Spleen (tissue), 11 donors: ENCODE results near the gene PFKL. TPM values are rescaled to one million over a fixed set of nuclear protein-coding genes. Genes with fewer than 3 reads are reported as not detected.

Experiments used
- DNase-seq: peaks from one replicate; pipeline ENCODE4 v3.0.0-alpha.2; 2020
- H3K27ac ChIP-seq, 8 donors: fragments of 200-600 bp; sonication (generic) in 7 of 8; 1 replicate in 4 of 8; 2 replicates in 4 of 8; pipeline versions ENCODE4 v1.5.0 to v1.8.0; 2016 to 2021; ENCODE audit warnings: inconsistent platforms in 4 of 8, mild to moderate bottlenecking in 4 of 8, moderate library complexity in 1 of 8
- H3K27me3 ChIP-seq, 7 donors: fragments of 200-600 bp; sonication (generic) in 6 of 7; replicated peaks in 1 of 7; 1 replicate in 4 of 7; 2 replicates in 3 of 7; pipeline versions ENCODE4 v1.5.0 to v1.8.0; 2016 to 2021; ENCODE audit warnings: inconsistent platforms in 3 of 7, mild to moderate bottlenecking in 1 of 7
- H3K36me3 ChIP-seq, 6 donors: fragments of 200-600 bp; sonication (generic) in 5 of 6; 1 replicate in 4 of 6; 2 replicates in 2 of 6; pipeline versions ENCODE4 v1.5.0 to v1.8.0; 2016 to 2021; ENCODE audit warnings: inconsistent platforms in 2 of 6
- H3K4me1 ChIP-seq, 6 donors: fragments of 200-600 bp; sonication (generic) in 5 of 6; 1 replicate in 3 of 6; 2 replicates in 3 of 6; pipeline versions ENCODE4 v1.5.0 to v1.8.0; 2016 to 2021; ENCODE audit warnings: inconsistent platforms in 3 of 6
- H3K4me3 ChIP-seq, 8 donors: fragments of 200-600 bp; sonication (generic) in 7 of 8; 1 replicate in 4 of 8; 2 replicates in 4 of 8; pipeline versions ENCODE4 v1.5.0 to v1.8.0; 2016 to 2021; ENCODE audit warnings: inconsistent platforms in 4 of 8, mild to moderate bottlenecking in 4 of 8, moderate library complexity in 2 of 8
- H3K9me3 ChIP-seq, 8 donors: fragments of 200-600 bp; sonication (generic) in 7 of 8; 1 replicate in 4 of 8; 2 replicates in 4 of 8; pipeline versions ENCODE4 v1.5.0 to v1.8.0; 2016 to 2021; ENCODE audit warnings: inconsistent platforms in 4 of 8
- POLR2A ChIP-seq, 3 donors: fragments of 450-650 bp; IDR thresholded peaks; one replicate each; pipeline ENCODE4 v1.5.1; 2017; ENCODE audit warnings: antibody characterized with exemption in 3 of 3, mild to moderate bottlenecking in 1 of 3
- POLR2AphosphoS5 ChIP-seq, 3 donors: sonication (generic); formaldehyde crosslinking; IDR thresholded peaks; one replicate each; pipeline ENCODE4 v1.5.1; 2017; ENCODE audit warnings: antibody characterized with exemption in 3 of 3
- WGBS, 5 donors: extraction: QIAGEN DNeasy Blood & Tissue Kit in 3 of 5; methylation state at CpG; one replicate each; pipeline versions ENCODE4 v1.1.5 to v1.1.7; 2013 to 2018; 5-methylcytosine and 5-hydroxymethylcytosine counted together
- intact Hi-C: fragments of 100-400 bp; cut with DNase I; formaldehyde crosslinking; loops from one replicate; pipeline ENCODE4 v1.15.0; 2023; ENCODE audit warnings: low total_unique reads
- polyA plus RNA-seq, 3 donors: library from polyadenylated mRNA; stranded (reverse); fragments of 200-250 nt; gene quantifications; one replicate each; pipeline ENCODE4 v1.2.1, GENCODE V29; 2013
- total RNA-seq, 7 donors: library from RNA; depleted of rRNA in 3 of 7; stranded (reverse); fragments of >200 nt in 3 of 7; fragmentation: NEBNext Ultra II Directional in 4 of 7; extraction: Animal tissue kit (Norgen Biotek cat#: 25700) in 4 of 7; gene quantifications; one replicate each; pipeline versions ENCODE4 v1.1.0 to v1.2.1, GENCODE V29; 2016 to 2021
- TF ChIP-seq, protein P1 (sequence below), 11 experiments: fragments of 200-600 bp in 7 of 11; fragments of 450-650 bp in 4 of 11; sonication (generic) in 4 of 11; IDR thresholded peaks in 8 of 11; conservative IDR thresholded peaks in 3 of 11; 1 replicate in 7 of 11; 2 replicates in 4 of 11; pipeline versions ENCODE4 v1.4.0 to v1.8.0; 2016 to 2021; ENCODE audit warnings: antibody characterized with exemption in 11 of 11, inconsistent platforms in 4 of 11, mild to moderate bottlenecking in 1 of 11
- donor health status: healthy with polysubstance abuse.
- donor health status: DM: no; HTN: no; CAD: no; lungs with moderate emphysema.
- donor health status: DM: no; HTN: no; CAD: no.
- donor health status: Bipolar disorder and iron deficiency.
- donor health status: healthy.
- donor health status: DM: no; HTN: no; CAD: no.
- donor health status: DM: yes; HTN: yes; CAD: no.

Gene PFKL
- total and polyA plus RNA-seq, 10 donors: 65.9 to 145 (median 112) TPM

DNA sequence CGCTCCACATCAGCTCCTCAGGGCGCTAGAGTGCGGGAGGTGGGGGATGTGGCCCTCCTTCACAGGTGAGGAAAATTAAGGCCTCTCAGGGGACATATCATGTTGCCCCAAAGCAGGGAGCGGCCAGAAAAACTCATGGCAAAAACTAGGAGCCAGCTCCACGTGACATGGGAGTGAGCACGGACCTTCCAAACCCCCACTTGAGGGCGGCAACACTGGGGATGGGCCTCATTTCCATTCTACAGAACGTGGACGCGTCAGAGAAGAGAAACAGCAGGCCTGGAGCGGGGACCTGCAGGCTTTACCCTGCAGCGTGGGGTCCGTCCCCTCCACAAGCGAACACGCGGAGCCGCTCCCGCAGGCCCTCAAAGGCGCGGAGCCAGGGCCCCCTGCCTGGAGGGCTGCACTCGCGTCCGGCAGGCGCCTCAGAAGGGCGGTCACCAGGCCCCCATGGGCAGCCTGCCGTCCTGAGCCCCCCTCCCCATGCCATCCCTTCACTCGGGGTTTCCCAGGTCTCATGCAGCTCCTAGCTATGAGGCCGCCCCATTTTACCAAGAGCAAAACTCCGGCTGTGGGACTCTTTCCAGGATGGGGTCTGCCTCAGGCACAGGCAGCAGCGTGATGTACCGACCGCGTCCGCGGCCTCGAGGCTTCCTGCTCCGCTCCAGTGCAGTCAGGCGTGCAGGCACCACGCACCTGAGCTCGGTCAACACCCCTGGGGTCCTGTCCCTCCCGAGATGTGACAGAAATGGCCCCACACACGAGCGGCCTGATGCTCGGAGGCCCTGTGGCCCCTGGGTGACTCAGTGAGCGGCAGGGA, 33.9 kb downstream of the PFKL start:
- Histone ChIP-seq H3K4me3 (no peak overlapping the region), H3K9me3 (no peaks in the 10 kb centered on the region), H3K36me3 (peaks cover 0 to 74% (median 24%) of the 10 kb centered on the region in 6 donors), H3K4me1 (peaks cover 0 to 15% (median 7%) of the 10 kb centered on the region in 6 donors), H3K27ac (no peak overlapping the region), H3K27me3 (no peaks in the 10 kb centered on the region)
- 85 to 92% (median 89%) methylated on average over 38 to 45 of the region's 45 CpGs for WGBS, 5 donors
- intact Hi-C loops: loop anchor here (10.0 kb wide), 1 partner anchor 101 kb away; no protein-coding TSS in a partner anchor
- TF ChIP-seq POLR2AphosphoS5 (IDR thresholded peaks at IDR 0.05): peak in 1 of 3 donors; percentile 7
- TF ChIP-seq, protein P1, sequence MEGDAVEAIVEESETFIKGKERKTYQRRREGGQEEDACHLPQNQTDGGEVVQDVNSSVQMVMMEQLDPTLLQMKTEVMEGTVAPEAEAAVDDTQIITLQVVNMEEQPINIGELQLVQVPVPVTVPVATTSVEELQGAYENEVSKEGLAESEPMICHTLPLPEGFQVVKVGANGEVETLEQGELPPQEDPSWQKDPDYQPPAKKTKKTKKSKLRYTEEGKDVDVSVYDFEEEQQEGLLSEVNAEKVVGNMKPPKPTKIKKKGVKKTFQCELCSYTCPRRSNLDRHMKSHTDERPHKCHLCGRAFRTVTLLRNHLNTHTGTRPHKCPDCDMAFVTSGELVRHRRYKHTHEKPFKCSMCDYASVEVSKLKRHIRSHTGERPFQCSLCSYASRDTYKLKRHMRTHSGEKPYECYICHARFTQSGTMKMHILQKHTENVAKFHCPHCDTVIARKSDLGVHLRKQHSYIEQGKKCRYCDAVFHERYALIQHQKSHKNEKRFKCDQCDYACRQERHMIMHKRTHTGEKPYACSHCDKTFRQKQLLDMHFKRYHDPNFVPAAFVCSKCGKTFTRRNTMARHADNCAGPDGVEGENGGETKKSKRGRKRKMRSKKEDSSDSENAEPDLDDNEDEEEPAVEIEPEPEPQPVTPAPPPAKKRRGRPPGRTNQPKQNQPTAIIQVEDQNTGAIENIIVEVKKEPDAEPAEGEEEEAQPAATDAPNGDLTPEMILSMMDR (IDR thresholded peaks at IDR 0.05 in 8 of 11, conservative IDR thresholded peaks at IDR 0.05 in 3 of 11): no peak
- no peak for TF ChIP-seq POLR2A (IDR thresholded peaks at IDR 0.05)
- no peak for DNase-seq

GRCh38 chr21:44334329-44335030, 34.6 kb downstream of the PFKL start:
- intact Hi-C loops: loop anchor here (10.0 kb wide), 1 partner anchor 100 kb away; no protein-coding TSS in a partner anchor
- WGBS, 5 donors: 82 to 88% (median 83%) methylated on average over 8 to 26 of the region's 26 CpGs
- Histone ChIP-seq H3K9me3 (no peaks in the 10 kb centered on the region), H3K27me3 (no peaks in the 10 kb centered on the region), H3K4me1 (peaks cover under 1 to 18% (median 7%) of the 10 kb centered on the region in 6 donors), H3K4me3 (no peak overlapping the region), H3K27ac (no peak overlapping the region), H3K36me3 (peaks cover 0 to 73% (median 24%) of the 10 kb centered on the region in 6 donors)
- no peak for DNase-seq
- TF ChIP-seq POLR2AphosphoS5 (IDR thresholded peaks at IDR 0.05): peak in 2 of 3 donors; percentile 9 to 46
- TF ChIP-seq, protein P1 (IDR thresholded peaks at IDR 0.05 in 8 of 11, conservative IDR thresholded peaks at IDR 0.05 in 3 of 11): no peak
- TF ChIP-seq POLR2A (IDR thresholded peaks at IDR 0.05): no peak

- Histone ChIP-seq H3K4me1 (peaks cover 9 to 27% (median 17%) of the 10 kb centered on the region in 6 donors), H3K9me3 (no peaks in the 10 kb centered on the region), H3K27ac (no peak overlapping the region), H3K36me3 (peaks cover 0 to 63% (median 24%) of the 10 kb centered on the region in 6 donors), H3K27me3 (no peaks in the 10 kb centered on the region), H3K4me3 (no peak overlapping the region)
- TF ChIP-seq POLR2AphosphoS5 (IDR thresholded peaks at IDR 0.05): peak in 1 of 3 donors; percentile 26
- TF ChIP-seq POLR2A (IDR thresholded peaks at IDR 0.05): no peak
- WGBS, 5 donors: 94 to 96% (median 95%) methylated on average over 15 to 23 of the region's 24 CpGs
- no peak for DNase-seq
- intact Hi-C loops: loop anchor here (10.0 kb wide), 1 partner anchor 99 kb away; no protein-coding TSS in a partner anchor
Measured at GRCh38 chr21:44335266-44336059, 35.6 kb downstream of the PFKL start.

DNA sequence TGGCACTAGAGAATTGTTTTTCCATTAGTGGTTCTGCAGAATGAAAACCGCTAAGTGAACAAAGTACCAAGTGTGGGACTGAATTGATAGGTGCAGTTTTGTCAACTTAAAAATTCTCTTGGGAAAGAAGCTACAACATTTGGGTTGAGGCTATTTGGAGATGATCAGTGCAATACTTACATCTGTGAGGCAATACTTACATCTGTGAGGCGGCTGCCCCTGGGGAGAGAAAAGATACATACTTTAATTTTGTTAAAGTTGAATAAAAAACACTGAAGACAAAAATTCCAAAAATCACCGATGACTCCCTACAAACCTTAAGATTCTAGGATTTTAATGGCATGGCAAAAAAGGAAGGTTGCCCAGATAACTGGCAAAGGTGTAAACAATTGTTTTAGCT, 37.6 kb downstream of the PFKL start:
- no peaks in the 10 kb centered on the region for H3K27me3 ChIP-seq
- H3K36me3 ChIP-seq: peaks cover 0 to 44% (median 15%) of the 10 kb centered on the region in 6 donors
- 73 to 85% (median 82%) methylated on average over 3 of the region's 3 CpGs for WGBS, 5 donors
- peaks cover 9 to 31% (median 18%) of the 10 kb centered on the region in 6 donors for H3K4me1 ChIP-seq
- intact Hi-C loops: loop anchor here (10.0 kb wide), 1 partner anchor 97 kb away; no protein-coding TSS in a partner anchor
- no peak for TF ChIP-seq POLR2A (IDR thresholded peaks at IDR 0.05)
- TF ChIP-seq POLR2AphosphoS5 (IDR thresholded peaks at IDR 0.05): no peak
- TF ChIP-seq, protein P1 (IDR thresholded peaks at IDR 0.05 in 8 of 11, conservative IDR thresholded peaks at IDR 0.05 in 3 of 11): no peak
- H3K4me3 ChIP-seq: no peak overlapping the region
- H3K27ac ChIP-seq: peak overlapping the region in 7 of 8 donors; percentile 16 to 98 (median 95)
- no peaks in the 10 kb centered on the region for H3K9me3 ChIP-seq
- no peak for DNase-seq
